CD14-positive monocyte (primary cell): ENCODE data around the gene FHIT. TPM values are rescaled to one million over a fixed set of nuclear protein-coding genes. Genes with fewer than 3 reads are reported as not detected.

ENCODE experiments used
- DNase-seq, 3 donors: peaks; one replicate each; pipeline ENCODE4 v3.0.0-alpha.2; 2011 to 2022
- H2AFZ ChIP-seq: 2 replicates; pipeline ENCODE4 v1.6.0; 2012; ENCODE audit warnings: mild to moderate bottlenecking, low read depth, low read length, inconsistent platforms; ENCODE audit not compliant: insufficient read depth, poor library complexity, severe bottlenecking
- H3K27ac ChIP-seq, 2 donors: 1 replicate in 1 of 2; 2 replicates in 1 of 2; pipeline ENCODE4 v1.5.1; 2012 to 2013; ENCODE audit warnings: low read length in 2 of 2, control low read depth in 1 of 2, inconsistent platforms in 1 of 2, low read depth in 1 of 2, mild to moderate bottlenecking in 1 of 2
- H3K27me3 ChIP-seq, 2 donors: one replicate each; pipeline versions ENCODE4 v1.6.0 to v1.6.1; 2011 to 2013; ENCODE audit warnings: low read length in 2 of 2; ENCODE audit not compliant: control insufficient read depth in 2 of 2, insufficient read depth in 2 of 2
- H3K36me3 ChIP-seq, 2 donors: replicated peaks in 1 of 2; 1 replicate in 1 of 2; 2 replicates in 1 of 2; pipeline versions ENCODE4 v1.5.1 to v1.6.1; 2012 to 2013; ENCODE audit warnings: low read length in 2 of 2, control low read depth in 1 of 2, inconsistent platforms in 1 of 2, mild to moderate bottlenecking in 1 of 2; ENCODE audit not compliant: insufficient read depth in 2 of 2, control insufficient read depth in 1 of 2
- H3K4me1 ChIP-seq, 2 donors: 1 replicate in 1 of 2; 2 replicates in 1 of 2; pipeline versions ENCODE4 v1.5.1 to v1.6.1; 2012 to 2013; ENCODE audit warnings: low read length in 2 of 2, control low read depth in 1 of 2, inconsistent platforms in 1 of 2, mild to moderate bottlenecking in 1 of 2, moderate library complexity in 1 of 2; ENCODE audit not compliant: insufficient read depth in 2 of 2, control insufficient read depth in 1 of 2
- H3K4me2 ChIP-seq: replicated peaks from 2 replicates; pipeline ENCODE3; 2012; ENCODE audit warnings: low read length, moderate library complexity, mild to moderate bottlenecking; ENCODE audit not compliant: poor library complexity, severe bottlenecking; ENCODE audit errors: extremely low read depth
- H3K4me3 ChIP-seq, 3 experiments: fragments of 200-600 bp in 1 of 3; sonication (generic) in 1 of 3; replicated peaks in 1 of 3; 1 replicate in 2 of 3; 2 replicates in 1 of 3; pipeline ENCODE4 v1.5.1; 2011 to 2013; ENCODE audit warnings: low read length in 3 of 3, mild to moderate bottlenecking in 3 of 3, control low read depth in 2 of 3, low read depth in 2 of 3, inconsistent platforms in 1 of 3, moderate library complexity in 1 of 3
- H3K79me2 ChIP-seq: 2 replicates; pipeline ENCODE4 v1.6.0; 2012; ENCODE audit warnings: mild to moderate bottlenecking, control low read depth, inconsistent platforms, low read length, moderate library complexity; ENCODE audit not compliant: insufficient read depth
- H3K9ac ChIP-seq: 2 replicates; pipeline ENCODE4 v1.6.0; 2017; ENCODE audit warnings: low read length, mild to moderate bottlenecking; ENCODE audit not compliant: insufficient read depth, poor library complexity, severe bottlenecking
- H3K9me3 ChIP-seq, 2 donors: replicated peaks in 1 of 2; 1 replicate in 1 of 2; 2 replicates in 1 of 2; pipeline versions ENCODE4 v1.5.1 to v1.6.1; 2012 to 2013; ENCODE audit warnings: low read length in 2 of 2, control low read depth in 1 of 2; ENCODE audit not compliant: control insufficient read depth in 1 of 2, insufficient read depth in 1 of 2
- H4K20me1 ChIP-seq: 2 replicates; pipeline ENCODE4 v1.6.0; 2012; ENCODE audit warnings: mild to moderate bottlenecking, low read length, control low read depth, moderate library complexity; ENCODE audit not compliant: insufficient read depth
- H3K27ac Mint-ChIP-seq, 7 donors: one replicate each; pipeline ENCODE4 v1.8.0; 2020; ENCODE audit warnings: mild to moderate bottlenecking in 7 of 7, mixed read lengths in 7 of 7, moderate library complexity in 6 of 7, inconsistent platforms in 2 of 7
- H3K27me3 Mint-ChIP-seq, 3 donors: one replicate each; pipeline ENCODE4 v1.8.0; 2021 to 2022; ENCODE audit warnings: low read depth in 3 of 3, mild to moderate bottlenecking in 3 of 3, mixed read lengths in 3 of 3, moderate library complexity in 3 of 3, inconsistent platforms in 1 of 3
- H3K36me3 Mint-ChIP-seq, 2 donors: one replicate each; pipeline ENCODE4 v1.8.0; 2020; ENCODE audit warnings: mixed read lengths in 2 of 2, inconsistent platforms in 1 of 2, mild to moderate bottlenecking in 1 of 2
- H3K4me1 Mint-ChIP-seq: one replicate; pipeline ENCODE4 v1.8.0; 2020; ENCODE audit warnings: mild to moderate bottlenecking, mixed read lengths
- H3K4me3 Mint-ChIP-seq, 2 donors: one replicate each; pipeline ENCODE4 v1.8.0; 2020; ENCODE audit warnings: mild to moderate bottlenecking in 2 of 2, mixed read lengths in 2 of 2, moderate library complexity in 1 of 2
- H3K9me3 Mint-ChIP-seq, 7 donors: one replicate each; pipeline ENCODE4 v1.8.0; 2020 to 2022; ENCODE audit warnings: mixed read lengths in 7 of 7, mild to moderate bottlenecking in 6 of 7, moderate library complexity in 6 of 7, inconsistent platforms in 2 of 7
- CTCF ChIP-seq: fragments of 200-600 bp; IDR thresholded peaks from one replicate; pipeline ENCODE4 v1.8.0; 2022; ENCODE audit warnings: antibody characterized with exemption, mild to moderate bottlenecking
- WGBS: methylation state at CpG from one replicate; pipeline ENCODE4 v1.1.5; 2013; ENCODE audit warnings: missing lambda C conversion rate; ENCODE audit not compliant: insufficient coverage; 5-methylcytosine and 5-hydroxymethylcytosine counted together
- intact Hi-C, 2 donors: fragments of 100-400 bp; cut with micrococcal nuclease; formaldehyde crosslinking; loops; one replicate each; pipeline versions ENCODE4 v1.15.0 to v1.15.1; 2023
- polyA plus RNA-seq, 3 donors: library from polyadenylated mRNA; depleted of rRNA in 1 of 3; unstranded in 2 of 3; stranded (reverse) in 1 of 3; fragments of 300-500 nt in 2 of 3; fragments of >200 nt in 1 of 3; fragmentation: Illumina TruSeq in 2 of 3; gene quantifications; 1 replicate in 2 of 3; 2 replicates in 1 of 3; pipeline ENCODE4 v1.2.3, GENCODE V29; 2012 to 2021

FHIT gene
- polyA plus RNA-seq, 3 donors = 1.7 to 3.4 (median 3.2) TPM

DNA sequence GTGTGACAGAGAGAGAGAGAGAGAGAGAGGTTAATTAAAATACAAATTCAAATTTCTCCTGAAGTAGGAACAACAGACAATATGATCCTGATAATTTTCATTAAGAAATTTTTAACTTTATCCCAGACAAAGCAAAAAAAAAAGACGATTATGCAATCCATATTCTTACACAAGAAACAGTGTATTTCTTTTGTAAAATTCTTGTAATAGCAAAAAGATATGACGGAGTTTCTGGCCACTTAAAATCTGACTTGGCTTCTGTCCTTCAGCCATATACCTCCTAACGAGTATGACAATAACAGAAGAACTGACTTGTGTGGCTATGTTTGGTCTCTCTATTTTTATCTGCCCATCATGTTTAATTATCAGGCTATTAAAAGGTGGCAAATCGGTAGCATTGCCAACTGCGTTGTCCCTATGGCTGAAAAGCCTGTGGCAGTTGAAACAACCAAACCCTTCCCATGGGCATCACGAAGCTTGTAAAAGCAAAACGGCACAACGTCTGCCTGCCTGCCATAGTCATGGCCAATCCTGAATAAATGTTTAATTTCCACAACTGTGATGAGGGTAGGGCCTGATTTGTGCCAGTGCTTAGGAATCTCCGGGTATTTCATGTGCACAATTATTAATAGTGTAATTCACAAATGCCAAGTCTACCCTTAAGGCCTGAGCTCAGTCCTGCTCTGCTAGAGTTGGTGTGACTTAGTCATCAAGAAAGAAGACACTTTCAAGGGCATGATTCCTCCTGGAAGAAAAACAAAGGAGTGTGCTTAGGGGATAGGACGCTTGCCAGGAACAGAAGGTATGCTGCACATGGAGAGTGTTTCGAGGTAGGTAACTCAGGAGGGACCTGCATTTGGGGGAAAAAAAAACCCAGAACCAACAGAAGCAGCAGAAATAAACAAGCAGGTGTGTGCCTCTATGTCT lies 1090.2 kb downstream of the FHIT start:
- Mint-ChIP-seq H3K4me3 (no peak overlapping the region), H3K36me3 (no peaks in the 10 kb centered on the region), H3K27me3 (peaks cover 0 to 2% (median 0%) of the 10 kb centered on the region in 3 donors), H3K9me3 (peaks cover 0 to 4% (median 0%) of the 10 kb centered on the region in 7 donors), H3K27ac (no peak overlapping the region), H3K4me1 (peaks cover 11% of the 10 kb centered on the region)
- TF ChIP-seq CTCF = no peak
- Histone ChIP-seq H3K36me3 (no peaks in the 10 kb centered on the region), H3K4me3 (no peak overlapping the region), H3K27ac (no peak overlapping the region), H4K20me1 (no peaks in the 10 kb centered on the region), H3K4me2 (no peak overlapping the region), H3K27me3 (no peaks in the 10 kb centered on the region), H3K79me2 (no peaks in the 10 kb centered on the region), H2AFZ (no peak overlapping the region), H3K9me3 (no peaks in the 10 kb centered on the region), H3K9ac (no peak overlapping the region), H3K4me1 (no peaks in the 10 kb centered on the region)
- WGBS = 88% methylated on average over 3 of the region's 11 CpGs
- DNase-seq = no peak
- intact Hi-C loops = no loop called here

GRCh38 chr3:60160111-60160821 lies 1091.0 kb downstream of the FHIT start:
- no CpG with 5 or more reads among the region's 4 CpGs for WGBS
- H3K27ac Mint-ChIP-seq = no peak overlapping the region

More at GRCh38 chr3:60160111-60160821, 1091.0 kb downstream of the FHIT start:
- Histone ChIP-seq H2AFZ (no peak overlapping the region), H3K79me2 (no peaks in the 10 kb centered on the region), H3K27me3 (no peaks in the 10 kb centered on the region), H3K27ac (no peak overlapping the region), H3K4me2 (no peak overlapping the region), H3K4me3 (no peak overlapping the region), H3K36me3 (no peaks in the 10 kb centered on the region), H3K9me3 (no peaks in the 10 kb centered on the region), H3K9ac (no peak overlapping the region), H3K4me1 (no peaks in the 10 kb centered on the region), H4K20me1 (no peaks in the 10 kb centered on the region)
- peaks cover 11% of the 10 kb centered on the region for H3K4me1 Mint-ChIP-seq
- no peak for DNase-seq
- peaks cover 0 to 4% (median 0%) of the 10 kb centered on the region in 7 donors for H3K9me3 Mint-ChIP-seq
- H3K27me3 Mint-ChIP-seq = peaks cover 0 to 2% (median 0%) of the 10 kb centered on the region in 3 donors
- intact Hi-C loops = no loop called here
- no peak overlapping the region for H3K4me3 Mint-ChIP-seq
- no peaks in the 10 kb centered on the region for H3K36me3 Mint-ChIP-seq
- TF ChIP-seq CTCF = no peak
